ENCODE results near the gene RHOF. TPM values are rescaled to one million over a fixed set of nuclear protein-coding genes. Genes with fewer than 3 reads are reported as not detected.
A peak's percentile ranks its signal among the peaks of the same experiment; 100 is the strongest.

Gene RHOF
- total and polyA plus RNA-seq, 2 of the 13 experiments (the other 11 are each of a cell fraction or from before 2014, with no cell fraction given): 14.6 to 32.2 TPM

DNA sequence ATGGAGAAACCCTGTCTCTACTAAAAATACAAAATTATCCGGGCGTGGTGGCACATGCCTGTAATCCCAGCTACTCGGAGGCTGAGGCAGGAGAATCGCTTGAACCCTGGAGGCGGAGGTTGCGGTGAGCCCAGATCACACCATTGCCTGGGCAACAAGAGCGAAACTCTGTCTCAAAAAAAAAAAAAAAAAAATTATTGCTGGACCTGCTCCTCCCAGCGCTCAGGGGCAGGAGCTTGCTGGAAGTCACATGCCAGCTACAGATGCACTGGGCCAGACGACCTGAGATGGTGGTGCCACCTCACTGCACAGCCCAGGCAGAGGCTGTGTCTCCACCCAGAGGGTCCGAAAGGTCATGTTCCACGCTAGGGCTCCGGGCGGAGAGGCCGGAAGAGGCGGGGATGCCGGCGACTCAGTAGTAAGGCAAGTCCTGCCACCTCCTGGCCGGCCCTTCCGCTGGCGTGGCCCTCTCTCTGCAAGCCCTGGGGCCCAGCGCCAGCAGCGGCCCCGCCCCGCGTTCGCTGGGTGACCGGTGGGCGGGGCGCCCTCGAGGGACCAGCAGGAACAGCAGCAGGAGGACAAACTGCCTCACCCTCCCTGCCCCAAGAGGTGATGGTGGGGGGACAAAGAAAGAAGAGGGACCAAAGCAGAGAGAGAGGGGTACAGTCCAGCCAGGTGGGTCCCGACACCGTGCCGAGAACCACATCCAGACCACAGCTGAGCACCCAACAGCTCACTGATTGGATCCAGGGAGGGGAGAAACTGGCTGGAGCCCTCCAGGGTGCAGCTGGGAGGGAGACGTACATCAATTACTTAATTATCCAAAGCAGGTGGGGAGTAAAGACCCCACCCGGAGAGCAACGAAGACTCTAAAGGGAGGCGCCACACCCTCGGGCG is 3.6 kb upstream of the RHOF start (continued):
- TF ChIP-seq, protein P1, sequence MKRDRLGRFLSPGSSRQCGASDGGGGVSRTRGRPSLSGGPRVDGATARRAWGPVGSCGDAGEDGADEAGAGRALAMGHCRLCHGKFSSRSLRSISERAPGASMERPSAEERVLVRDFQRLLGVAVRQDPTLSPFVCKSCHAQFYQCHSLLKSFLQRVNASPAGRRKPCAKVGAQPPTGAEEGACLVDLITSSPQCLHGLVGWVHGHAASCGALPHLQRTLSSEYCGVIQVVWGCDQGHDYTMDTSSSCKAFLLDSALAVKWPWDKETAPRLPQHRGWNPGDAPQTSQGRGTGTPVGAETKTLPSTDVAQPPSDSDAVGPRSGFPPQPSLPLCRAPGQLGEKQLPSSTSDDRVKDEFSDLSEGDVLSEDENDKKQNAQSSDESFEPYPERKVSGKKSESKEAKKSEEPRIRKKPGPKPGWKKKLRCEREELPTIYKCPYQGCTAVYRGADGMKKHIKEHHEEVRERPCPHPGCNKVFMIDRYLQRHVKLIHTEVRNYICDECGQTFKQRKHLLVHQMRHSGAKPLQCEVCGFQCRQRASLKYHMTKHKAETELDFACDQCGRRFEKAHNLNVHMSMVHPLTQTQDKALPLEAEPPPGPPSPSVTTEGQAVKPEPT (CRISPR knock-in tag; IDR thresholded peaks at IDR 0.05; ENCODE audit: low read depth): peak; percentile 63; the same call in 1 of the 2 replicates
- peak; percentile 56; the same call in 1 of the 2 replicates for TF ChIP-seq PPARG (CRISPR knock-in tag; conservative IDR thresholded peaks at IDR 0.05)
- TF ChIP-seq, protein P2, sequence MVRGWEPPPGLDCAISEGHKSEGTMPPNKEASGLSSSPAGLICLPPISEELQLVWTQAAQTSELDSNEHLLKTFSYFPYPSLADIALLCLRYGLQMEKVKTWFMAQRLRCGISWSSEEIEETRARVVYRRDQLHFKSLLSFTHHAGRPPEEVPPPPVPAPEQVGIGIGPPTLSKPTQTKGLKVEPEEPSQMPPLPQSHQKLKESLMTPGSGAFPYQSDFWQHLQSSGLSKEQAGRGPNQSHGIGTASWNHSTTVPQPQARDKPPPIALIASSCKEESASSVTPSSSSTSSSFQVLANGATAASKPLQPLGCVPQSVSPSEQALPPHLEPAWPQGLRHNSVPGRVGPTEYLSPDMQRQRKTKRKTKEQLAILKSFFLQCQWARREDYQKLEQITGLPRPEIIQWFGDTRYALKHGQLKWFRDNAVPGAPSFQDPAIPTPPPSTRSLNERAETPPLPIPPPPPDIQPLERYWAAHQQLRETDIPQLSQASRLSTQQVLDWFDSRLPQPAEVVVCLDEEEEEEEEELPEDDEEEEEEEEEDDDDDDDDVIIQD (CRISPR knock-in tag; IDR thresholded peaks at IDR 0.05; ENCODE audit: low read depth): peak; percentile 40; the same call in 1 of the 2 replicates
- TF ChIP-seq, protein P3, sequence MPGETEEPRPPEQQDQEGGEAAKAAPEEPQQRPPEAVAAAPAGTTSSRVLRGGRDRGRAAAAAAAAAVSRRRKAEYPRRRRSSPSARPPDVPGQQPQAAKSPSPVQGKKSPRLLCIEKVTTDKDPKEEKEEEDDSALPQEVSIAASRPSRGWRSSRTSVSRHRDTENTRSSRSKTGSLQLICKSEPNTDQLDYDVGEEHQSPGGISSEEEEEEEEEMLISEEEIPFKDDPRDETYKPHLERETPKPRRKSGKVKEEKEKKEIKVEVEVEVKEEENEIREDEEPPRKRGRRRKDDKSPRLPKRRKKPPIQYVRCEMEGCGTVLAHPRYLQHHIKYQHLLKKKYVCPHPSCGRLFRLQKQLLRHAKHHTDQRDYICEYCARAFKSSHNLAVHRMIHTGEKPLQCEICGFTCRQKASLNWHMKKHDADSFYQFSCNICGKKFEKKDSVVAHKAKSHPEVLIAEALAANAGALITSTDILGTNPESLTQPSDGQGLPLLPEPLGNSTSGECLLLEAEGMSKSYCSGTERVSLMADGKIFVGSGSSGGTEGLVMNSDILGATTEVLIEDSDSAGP (CRISPR knock-in tag; IDR thresholded peaks at IDR 0.05; ENCODE audit: borderline replicate concordance): peak; percentile 86
- TF ChIP-seq ELF3 (CRISPR knock-in tag; IDR thresholded peaks at IDR 0.05): peak; percentile 72; the same call in 1 of the 2 replicates
- peak; percentile 45; the same call in 1 of the 2 replicates for TF ChIP-seq FOXO1 (CRISPR knock-in tag; IDR thresholded peaks at IDR 0.05)
- peak; percentile 26; the same call in 1 of the 2 replicates for TF ChIP-seq SIX1 (CRISPR knock-in tag; IDR thresholded peaks at IDR 0.05; ENCODE audit: borderline replicate concordance)
- TF ChIP-seq ZNF737 (CRISPR knock-in tag; IDR thresholded peaks at IDR 0.05; ENCODE audit: borderline replicate concordance): no peak
- no peak for TF ChIP-seq SETDB1 (CRISPR knock-in tag; IDR thresholded peaks at IDR 0.05; ENCODE audit: borderline replicate concordance)
- no peak for TF ChIP-seq TEAD2 (CRISPR knock-in tag; IDR thresholded peaks at IDR 0.05)
- TF ChIP-seq ELF4 (CRISPR knock-in tag; IDR thresholded peaks at IDR 0.05; ENCODE audit: borderline replicate concordance): no peak
- no peak for TF ChIP-seq DNMT3B (CRISPR knock-in tag; conservative IDR thresholded peaks at IDR 0.05)
- TF ChIP-seq ERF (CRISPR knock-in tag; IDR thresholded peaks at IDR 0.05): peak; percentile 89
- TF ChIP-seq MYNN (CRISPR knock-in tag; IDR thresholded peaks at IDR 0.05; ENCODE audit: low read depth): no peak
- no peak for TF ChIP-seq GPN1 (CRISPR knock-in tag; IDR thresholded peaks at IDR 0.05; ENCODE audit: borderline replicate concordance)
- no peak for TF ChIP-seq ZBTB1 (CRISPR knock-in tag; IDR thresholded peaks at IDR 0.05; ENCODE audit: borderline replicate concordance)
- TF ChIP-seq AKAP8 (CRISPR knock-in tag; IDR thresholded peaks at IDR 0.05): peak; percentile 99
- TF ChIP-seq, protein P4, sequence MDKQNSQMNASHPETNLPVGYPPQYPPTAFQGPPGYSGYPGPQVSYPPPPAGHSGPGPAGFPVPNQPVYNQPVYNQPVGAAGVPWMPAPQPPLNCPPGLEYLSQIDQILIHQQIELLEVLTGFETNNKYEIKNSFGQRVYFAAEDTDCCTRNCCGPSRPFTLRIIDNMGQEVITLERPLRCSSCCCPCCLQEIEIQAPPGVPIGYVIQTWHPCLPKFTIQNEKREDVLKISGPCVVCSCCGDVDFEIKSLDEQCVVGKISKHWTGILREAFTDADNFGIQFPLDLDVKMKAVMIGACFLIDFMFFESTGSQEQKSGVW (CRISPR knock-in tag; IDR thresholded peaks at IDR 0.05; ENCODE audit: borderline replicate concordance): no peak
- TF ChIP-seq, protein P5, sequence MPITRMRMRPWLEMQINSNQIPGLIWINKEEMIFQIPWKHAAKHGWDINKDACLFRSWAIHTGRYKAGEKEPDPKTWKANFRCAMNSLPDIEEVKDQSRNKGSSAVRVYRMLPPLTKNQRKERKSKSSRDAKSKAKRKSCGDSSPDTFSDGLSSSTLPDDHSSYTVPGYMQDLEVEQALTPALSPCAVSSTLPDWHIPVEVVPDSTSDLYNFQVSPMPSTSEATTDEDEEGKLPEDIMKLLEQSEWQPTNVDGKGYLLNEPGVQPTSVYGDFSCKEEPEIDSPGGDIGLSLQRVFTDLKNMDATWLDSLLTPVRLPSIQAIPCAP (CRISPR knock-in tag; IDR thresholded peaks at IDR 0.05; ENCODE audit: low read depth): no peak
- TF ChIP-seq, protein P6, sequence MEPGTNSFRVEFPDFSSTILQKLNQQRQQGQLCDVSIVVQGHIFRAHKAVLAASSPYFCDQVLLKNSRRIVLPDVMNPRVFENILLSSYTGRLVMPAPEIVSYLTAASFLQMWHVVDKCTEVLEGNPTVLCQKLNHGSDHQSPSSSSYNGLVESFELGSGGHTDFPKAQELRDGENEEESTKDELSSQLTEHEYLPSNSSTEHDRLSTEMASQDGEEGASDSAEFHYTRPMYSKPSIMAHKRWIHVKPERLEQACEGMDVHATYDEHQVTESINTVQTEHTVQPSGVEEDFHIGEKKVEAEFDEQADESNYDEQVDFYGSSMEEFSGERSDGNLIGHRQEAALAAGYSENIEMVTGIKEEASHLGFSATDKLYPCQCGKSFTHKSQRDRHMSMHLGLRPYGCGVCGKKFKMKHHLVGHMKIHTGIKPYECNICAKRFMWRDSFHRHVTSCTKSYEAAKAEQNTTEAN (CRISPR knock-in tag; conservative IDR thresholded peaks at IDR 0.05): no peak

All from HepG2 (cell line).